ENCODE results near the gene CACNA1D. TPM values are rescaled to one million over a fixed set of nuclear protein-coding genes. Genes with fewer than 3 reads are reported as not detected.

CACNA1D gene
- total and polyA plus RNA-seq, 9 of the 15 experiments (the other 6 are each of a cell fraction or from before 2014, with no cell fraction given): 0.29 TPM; not detected in 8

DNA sequence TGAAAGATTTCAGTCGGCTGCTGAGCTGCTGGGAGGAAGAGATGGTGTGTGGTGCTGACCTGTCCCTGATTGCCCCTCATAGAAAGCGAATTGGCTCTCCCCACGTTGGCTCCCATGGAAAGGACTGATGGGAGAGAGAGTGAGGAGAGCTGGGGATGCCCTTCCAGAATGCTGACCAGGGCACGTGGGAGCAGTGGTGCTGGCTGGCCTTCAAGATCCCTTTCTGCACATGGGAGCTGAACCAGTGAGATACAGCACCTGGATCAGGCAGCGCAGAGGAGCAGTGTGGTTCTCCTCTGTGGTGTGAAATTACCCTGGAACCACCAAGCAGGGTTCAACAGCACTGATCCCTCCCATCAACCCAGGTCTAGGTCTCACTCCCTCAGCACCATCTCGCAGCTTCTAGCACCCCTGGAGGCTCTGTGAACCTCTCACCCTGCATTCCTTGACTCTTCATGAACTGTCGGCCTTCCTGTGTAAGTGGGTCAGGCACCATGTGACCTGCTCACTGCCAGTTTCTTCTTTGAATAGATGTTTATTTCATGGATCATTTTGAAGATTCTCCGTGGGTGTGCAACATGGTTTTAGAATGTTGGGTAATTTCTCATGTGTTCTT lies 55.7 kb downstream of the CACNA1D start:
- H3K4me3 ChIP-seq: no peak overlapping the region
- H3K27me3 ChIP-seq (ENCODE audit: control insufficient read depth in 2 of 2, insufficient read depth in 2 of 2, low read length in 2 of 2): peaks cover 6 to 19% of the 10 kb centered on the region in 2 experiments; a peak in 3 of 5 replicates
- in situ Hi-C loops (cut with MboI): no loop called here
- H3K36me3 ChIP-seq (ENCODE audit: control insufficient read depth, insufficient read depth, low read length): no peaks in the 10 kb centered on the region
- ATAC-seq (no peak), FAIRE-seq (no peak), DNase-seq (ENCODE audit: extremely low read depth in 1 of 4, low spot score in 3 of 4) (no peak)
- H3K9ac ChIP-seq (ENCODE audit: insufficient read depth in 1 of 2, low read depth in 2 of 2, low read length in 2 of 2): no peak overlapping the region
- ChIA-PET CTCF (ENCODE audit: low intra/inter-chr PET ratio) (no interaction called here), POLR2A (no interaction called here)
- H3K79me2 ChIP-seq (ENCODE audit: control insufficient read depth, insufficient read depth, low read length): no peaks in the 10 kb centered on the region
- H3K27ac ChIP-seq (ENCODE audit: extremely low read depth, low read depth, low read length): no peak overlapping the region
- H4K20me1 ChIP-seq (replicated peaks; ENCODE audit: control insufficient read depth, insufficient read depth, low read length): no peaks in the 10 kb centered on the region; the same call in 1 of the 2 replicates
- H3K9me3 ChIP-seq (replicated peaks; ENCODE audit: control insufficient read depth, insufficient read depth, low read depth, low read length): no peaks in the 10 kb centered on the region
- BruUV-seq (replicated peaks): no TSS peak
- no peak overlapping the region for H3K4me2 ChIP-seq (ENCODE audit: insufficient read depth, low read length)
- H3K4me1 ChIP-seq (replicated peaks in 1 of 2; ENCODE audit: control insufficient read depth in 2 of 2, insufficient read depth in 2 of 2, low read length in 2 of 2): no peaks in the 10 kb centered on the region
- whole genome bisulfite sequencing (ENCODE audit: insufficient coverage, low coverage, missing lambda C conversion rate): 0% methylated on average over 8 of the region's 8 CpGs
- no peaks in the 10 kb centered on the region for H3K9me1 ChIP-seq (ENCODE audit: control insufficient read depth, insufficient read depth, low read length)
- no peak overlapping the region for H2AFZ ChIP-seq (ENCODE audit: low read depth, low read length)
- intact Hi-C loops (cut with micrococcal nuclease): no loop called here
- TF ChIP-seq NFXL1 (CRISPR knock-in tag; IDR thresholded peaks at IDR 0.05): no peak
- no peak for TF ChIP-seq ELF4 (CRISPR knock-in tag; IDR thresholded peaks at IDR 0.05)
- no peak for TF ChIP-seq ZNF184 (CRISPR knock-in tag; IDR thresholded peaks at IDR 0.05)
- no peak for TF ChIP-seq BCL6 (CRISPR knock-in tag; IDR thresholded peaks at IDR 0.05)
- TF ChIP-seq, protein P1, sequence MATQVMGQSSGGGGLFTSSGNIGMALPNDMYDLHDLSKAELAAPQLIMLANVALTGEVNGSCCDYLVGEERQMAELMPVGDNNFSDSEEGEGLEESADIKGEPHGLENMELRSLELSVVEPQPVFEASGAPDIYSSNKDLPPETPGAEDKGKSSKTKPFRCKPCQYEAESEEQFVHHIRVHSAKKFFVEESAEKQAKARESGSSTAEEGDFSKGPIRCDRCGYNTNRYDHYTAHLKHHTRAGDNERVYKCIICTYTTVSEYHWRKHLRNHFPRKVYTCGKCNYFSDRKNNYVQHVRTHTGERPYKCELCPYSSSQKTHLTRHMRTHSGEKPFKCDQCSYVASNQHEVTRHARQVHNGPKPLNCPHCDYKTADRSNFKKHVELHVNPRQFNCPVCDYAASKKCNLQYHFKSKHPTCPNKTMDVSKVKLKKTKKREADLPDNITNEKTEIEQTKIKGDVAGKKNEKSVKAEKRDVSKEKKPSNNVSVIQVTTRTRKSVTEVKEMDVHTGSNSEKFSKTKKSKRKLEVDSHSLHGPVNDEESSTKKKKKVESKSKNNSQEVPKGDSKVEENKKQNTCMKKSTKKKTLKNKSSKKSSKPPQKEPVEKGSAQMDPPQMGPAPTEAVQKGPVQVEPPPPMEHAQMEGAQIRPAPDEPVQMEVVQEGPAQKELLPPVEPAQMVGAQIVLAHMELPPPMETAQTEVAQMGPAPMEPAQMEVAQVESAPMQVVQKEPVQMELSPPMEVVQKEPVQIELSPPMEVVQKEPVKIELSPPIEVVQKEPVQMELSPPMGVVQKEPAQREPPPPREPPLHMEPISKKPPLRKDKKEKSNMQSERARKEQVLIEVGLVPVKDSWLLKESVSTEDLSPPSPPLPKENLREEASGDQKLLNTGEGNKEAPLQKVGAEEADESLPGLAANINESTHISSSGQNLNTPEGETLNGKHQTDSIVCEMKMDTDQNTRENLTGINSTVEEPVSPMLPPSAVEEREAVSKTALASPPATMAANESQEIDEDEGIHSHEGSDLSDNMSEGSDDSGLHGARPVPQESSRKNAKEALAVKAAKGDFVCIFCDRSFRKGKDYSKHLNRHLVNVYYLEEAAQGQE (IDR thresholded peaks at IDR 0.05; ENCODE audit: borderline replicate concordance): no peak
- TF ChIP-seq, protein P1 (CRISPR knock-in tag; IDR thresholded peaks at IDR 0.05; ENCODE audit: low read depth): no peak
- TF ChIP-seq HMGN3 (IDR thresholded peaks at IDR 0.05; ENCODE audit: borderline replicate concordance, extremely low read depth, insufficient read length, low read depth, low read length): no peak
- no peak for TF ChIP-seq SMARCA5 (IDR thresholded peaks at IDR 0.05)
- TF ChIP-seq, protein P2, sequence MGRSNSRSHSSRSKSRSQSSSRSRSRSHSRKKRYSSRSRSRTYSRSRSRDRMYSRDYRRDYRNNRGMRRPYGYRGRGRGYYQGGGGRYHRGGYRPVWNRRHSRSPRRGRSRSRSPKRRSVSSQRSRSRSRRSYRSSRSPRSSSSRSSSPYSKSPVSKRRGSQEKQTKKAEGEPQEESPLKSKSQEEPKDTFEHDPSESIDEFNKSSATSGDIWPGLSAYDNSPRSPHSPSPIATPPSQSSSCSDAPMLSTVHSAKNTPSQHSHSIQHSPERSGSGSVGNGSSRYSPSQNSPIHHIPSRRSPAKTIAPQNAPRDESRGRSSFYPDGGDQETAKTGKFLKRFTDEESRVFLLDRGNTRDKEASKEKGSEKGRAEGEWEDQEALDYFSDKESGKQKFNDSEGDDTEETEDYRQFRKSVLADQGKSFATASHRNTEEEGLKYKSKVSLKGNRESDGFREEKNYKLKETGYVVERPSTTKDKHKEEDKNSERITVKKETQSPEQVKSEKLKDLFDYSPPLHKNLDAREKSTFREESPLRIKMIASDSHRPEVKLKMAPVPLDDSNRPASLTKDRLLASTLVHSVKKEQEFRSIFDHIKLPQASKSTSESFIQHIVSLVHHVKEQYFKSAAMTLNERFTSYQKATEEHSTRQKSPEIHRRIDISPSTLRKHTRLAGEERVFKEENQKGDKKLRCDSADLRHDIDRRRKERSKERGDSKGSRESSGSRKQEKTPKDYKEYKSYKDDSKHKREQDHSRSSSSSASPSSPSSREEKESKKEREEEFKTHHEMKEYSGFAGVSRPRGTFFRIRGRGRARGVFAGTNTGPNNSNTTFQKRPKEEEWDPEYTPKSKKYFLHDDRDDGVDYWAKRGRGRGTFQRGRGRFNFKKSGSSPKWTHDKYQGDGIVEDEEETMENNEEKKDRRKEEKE (IDR thresholded peaks at IDR 0.05; ENCODE audit: borderline replicate concordance in 1 of 2, control insufficient read depth in 1 of 2, low read depth in 2 of 2, low read length in 1 of 2): no peak
- no peak for TF ChIP-seq GABPB2 (CRISPR knock-in tag; conservative IDR thresholded peaks at IDR 0.05)
- TF ChIP-seq U2AF1 (optimal IDR thresholded peaks at IDR 0.05; ENCODE audit: low read depth, low read length): no peak
- no peak for TF ChIP-seq NEUROD1 (IDR thresholded peaks at IDR 0.05; ENCODE audit: borderline replicate concordance, low read depth, low read length, partially characterized antibody)
- TF ChIP-seq CAMTA2 (CRISPR knock-in tag; conservative IDR thresholded peaks at IDR 0.05): no peak

All from K562 (cell line).